OCI-LY1 (cell line): ENCODE results near the gene NLRP1.

Experiments
- EZH2 ChIP-seq: fragments of 200-600 bp; sonication (generic), shearing (Covaris generic); IDR thresholded peaks from 2 replicates; pipeline ENCODE4 v1.8.0; 2017; ENCODE audit warnings: borderline replicate concordance, mixed run types, mild to moderate bottlenecking, antibody characterized with exemption, low read length, moderate library complexity, mixed read lengths
- TF ChIP-seq, protein P1 (sequence below): fragments of 200-600 bp; sonication (generic), shearing (Covaris generic); IDR thresholded peaks from 2 replicates; pipeline ENCODE4 v1.5.1; 2017; ENCODE audit warnings: mild to moderate bottlenecking, antibody characterized with exemption, low read length, moderate library complexity, mixed read lengths

DNA sequence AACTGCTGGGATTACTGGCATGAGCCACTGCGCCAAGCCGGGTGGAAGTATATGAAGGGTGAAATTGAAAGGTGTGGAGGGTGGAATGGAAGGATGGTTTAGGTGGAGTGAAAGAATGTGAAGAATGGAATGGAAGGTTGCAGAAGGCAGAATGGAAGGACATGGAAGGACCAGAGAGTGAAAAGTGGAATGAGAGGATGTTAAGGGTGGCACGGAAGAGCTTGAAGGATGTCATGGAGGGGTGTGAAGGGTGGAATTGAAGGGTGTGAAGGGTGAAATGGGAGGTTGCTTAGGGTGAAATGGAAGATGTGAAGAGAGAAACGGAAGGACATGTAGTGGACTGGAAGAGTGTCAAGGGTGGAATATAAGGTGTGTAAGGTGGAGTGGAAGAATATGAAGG, 81.8 kb downstream of the NLRP1 start:
- TF ChIP-seq, protein P1, sequence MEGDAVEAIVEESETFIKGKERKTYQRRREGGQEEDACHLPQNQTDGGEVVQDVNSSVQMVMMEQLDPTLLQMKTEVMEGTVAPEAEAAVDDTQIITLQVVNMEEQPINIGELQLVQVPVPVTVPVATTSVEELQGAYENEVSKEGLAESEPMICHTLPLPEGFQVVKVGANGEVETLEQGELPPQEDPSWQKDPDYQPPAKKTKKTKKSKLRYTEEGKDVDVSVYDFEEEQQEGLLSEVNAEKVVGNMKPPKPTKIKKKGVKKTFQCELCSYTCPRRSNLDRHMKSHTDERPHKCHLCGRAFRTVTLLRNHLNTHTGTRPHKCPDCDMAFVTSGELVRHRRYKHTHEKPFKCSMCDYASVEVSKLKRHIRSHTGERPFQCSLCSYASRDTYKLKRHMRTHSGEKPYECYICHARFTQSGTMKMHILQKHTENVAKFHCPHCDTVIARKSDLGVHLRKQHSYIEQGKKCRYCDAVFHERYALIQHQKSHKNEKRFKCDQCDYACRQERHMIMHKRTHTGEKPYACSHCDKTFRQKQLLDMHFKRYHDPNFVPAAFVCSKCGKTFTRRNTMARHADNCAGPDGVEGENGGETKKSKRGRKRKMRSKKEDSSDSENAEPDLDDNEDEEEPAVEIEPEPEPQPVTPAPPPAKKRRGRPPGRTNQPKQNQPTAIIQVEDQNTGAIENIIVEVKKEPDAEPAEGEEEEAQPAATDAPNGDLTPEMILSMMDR, result no peak
- no peak for TF ChIP-seq EZH2
